ENCODE data around the gene TXNRD2.

GRCh38 chr22:19911540-19912270, 29.9 kb downstream of the TXNRD2 start:
- TF ChIP-seq CTCF (IDR thresholded peaks at IDR 0.05) (no peak), POLR2A (IDR thresholded peaks at IDR 0.05) (no peak), EP300 (IDR thresholded peaks at IDR 0.05) (no peak)
